GM21717 (cell line): ENCODE data around the gene MARCHF10.

ENCODE experiments used
- ATAC-seq: cut with Tn5 transposase; IDR thresholded peaks from one replicate; pipeline ENCODE4 v1.9.1; 2021; ENCODE audit warnings: mild to moderate bottlenecking, moderate library complexity; ENCODE audit not compliant: unreplicated experiment

Gene MARCHF10

DNA sequence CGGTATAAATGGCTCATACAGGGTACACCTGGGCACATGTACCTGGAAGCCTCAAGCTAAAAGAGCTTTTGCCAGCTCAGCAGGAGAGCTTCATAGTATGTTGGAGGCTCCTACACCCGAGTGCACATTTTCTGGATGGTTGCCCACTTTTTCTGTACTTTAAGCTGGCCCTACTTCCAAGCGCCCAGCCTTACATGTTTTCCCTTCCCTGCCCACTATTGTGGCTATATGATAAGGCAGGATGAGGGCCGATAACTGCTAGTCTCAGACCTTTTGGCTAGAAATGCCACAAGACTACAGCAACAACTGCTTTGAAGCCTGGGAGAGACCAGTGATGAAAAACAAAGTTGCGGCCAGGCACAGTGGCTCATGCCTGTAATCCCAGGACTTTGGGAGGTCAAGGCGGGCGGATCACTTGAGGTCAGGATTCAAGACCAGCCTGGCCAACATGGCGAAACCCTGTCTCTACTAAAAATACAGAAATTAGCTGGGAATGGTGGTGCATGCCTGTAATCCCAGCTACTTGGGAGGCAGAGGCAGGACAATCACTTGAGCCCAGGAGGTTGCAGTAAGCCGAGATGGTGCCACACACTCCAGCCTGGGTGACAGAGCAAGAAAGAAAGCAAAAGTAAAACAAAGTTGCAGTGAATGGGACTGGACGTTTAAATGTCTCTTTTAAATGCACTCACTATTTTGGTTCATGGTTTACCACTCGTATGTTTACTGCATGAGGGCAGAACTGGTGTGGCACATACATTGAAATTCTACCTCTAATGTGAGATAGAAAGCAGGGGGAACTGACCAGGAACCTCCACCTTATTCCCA, 14.2 kb upstream of the MARCHF10 start:
- no peak for ATAC-seq

DNA sequence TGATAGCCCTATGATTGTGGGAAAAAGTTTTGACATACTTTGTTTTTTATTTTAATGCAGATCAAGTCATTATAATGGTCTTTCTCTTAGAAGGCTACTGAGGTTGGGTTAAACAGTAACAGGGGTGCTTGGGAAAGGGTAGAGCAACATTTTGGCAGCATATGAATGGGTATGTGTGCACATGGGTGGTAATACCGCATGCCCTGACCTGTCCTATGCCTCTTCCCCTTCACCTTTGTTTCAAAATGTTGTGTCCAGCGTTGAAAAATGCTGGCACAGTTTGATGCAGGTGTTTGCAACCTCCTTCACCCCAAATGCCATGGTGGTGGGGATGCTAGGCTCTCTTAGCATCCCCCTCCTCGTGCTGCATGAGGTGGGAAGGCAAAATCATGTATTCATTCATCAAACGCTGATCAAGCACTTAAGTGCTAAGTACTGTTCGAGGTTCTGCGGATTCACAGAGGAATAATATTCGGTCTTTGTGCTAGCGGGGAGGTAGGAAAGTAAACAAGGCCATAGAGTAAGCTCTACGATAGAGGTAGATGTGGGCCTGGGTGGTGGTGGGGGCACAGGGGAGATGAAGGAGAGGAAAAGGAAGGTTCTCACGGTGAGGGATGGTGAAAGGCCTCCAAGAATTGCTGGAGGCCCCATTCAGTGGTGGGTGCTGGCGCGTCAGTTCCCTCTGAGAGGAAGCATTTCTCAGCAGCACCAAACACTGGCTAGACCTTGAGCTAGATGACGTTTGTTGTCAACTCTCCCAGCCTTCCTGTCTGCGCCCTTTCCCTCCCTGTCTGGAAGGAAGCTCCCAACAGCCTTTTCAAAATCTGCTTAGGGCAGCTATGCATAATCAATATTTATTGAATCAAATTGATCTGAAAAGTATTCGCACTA, 13.3 kb upstream of the MARCHF10 start:
- ATAC-seq: no peak

DNA sequence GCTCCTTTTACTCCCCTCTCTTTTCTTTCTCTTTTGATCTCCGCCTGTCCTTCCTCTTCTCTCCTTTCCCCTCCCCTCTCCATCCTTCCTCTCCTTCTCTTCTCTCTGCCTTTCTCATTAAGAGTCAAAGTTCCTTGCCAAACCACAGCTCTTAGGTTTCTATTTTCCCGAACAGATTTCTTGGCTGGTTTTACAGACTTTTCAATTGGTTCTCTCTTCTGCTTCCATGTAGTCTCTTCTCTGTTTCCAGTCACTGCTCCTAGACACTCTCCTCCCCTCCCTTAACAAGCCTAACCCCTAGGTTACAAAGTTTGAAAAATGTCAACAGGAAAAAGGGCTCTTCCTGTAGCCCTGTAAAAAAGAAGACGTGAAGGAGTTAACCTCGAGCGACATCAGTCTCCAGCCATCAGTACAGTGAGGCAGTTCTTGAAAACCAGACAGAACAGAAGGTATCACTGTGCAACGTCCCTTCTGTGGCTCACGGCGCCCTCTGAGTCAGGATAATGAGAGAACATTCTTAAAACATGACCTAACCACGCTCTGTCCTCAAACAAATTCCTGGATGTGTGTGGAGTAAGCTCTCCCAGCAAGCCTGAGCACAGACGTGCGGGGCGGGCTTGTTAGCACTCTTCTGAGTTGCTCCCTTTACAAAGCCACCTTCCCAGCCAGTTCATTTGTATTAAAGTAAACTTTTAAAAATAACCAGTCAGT, 11.6 kb upstream of the MARCHF10 start:
- no peak for ATAC-seq

DNA sequence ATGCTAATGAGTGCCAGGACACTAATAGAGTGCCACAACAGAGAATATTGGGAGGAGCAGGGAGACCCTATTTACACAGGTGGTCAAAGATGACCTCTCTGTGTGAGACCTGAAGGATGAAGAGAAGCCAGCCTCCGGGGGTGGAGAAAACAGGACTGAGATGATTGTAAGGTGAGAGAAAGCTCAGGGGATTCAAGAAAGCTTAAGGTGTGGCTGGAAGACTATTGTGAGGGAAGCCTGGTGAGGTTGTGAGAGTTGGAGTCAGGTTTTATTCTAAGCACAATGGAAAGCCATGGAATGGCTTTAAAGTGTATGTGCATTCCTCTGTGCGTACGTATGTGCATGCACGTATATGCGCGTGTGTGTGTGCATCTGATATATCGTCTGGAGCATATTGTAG, 10.4 kb upstream of the MARCHF10 start:
- ATAC-seq: no peak

DNA sequence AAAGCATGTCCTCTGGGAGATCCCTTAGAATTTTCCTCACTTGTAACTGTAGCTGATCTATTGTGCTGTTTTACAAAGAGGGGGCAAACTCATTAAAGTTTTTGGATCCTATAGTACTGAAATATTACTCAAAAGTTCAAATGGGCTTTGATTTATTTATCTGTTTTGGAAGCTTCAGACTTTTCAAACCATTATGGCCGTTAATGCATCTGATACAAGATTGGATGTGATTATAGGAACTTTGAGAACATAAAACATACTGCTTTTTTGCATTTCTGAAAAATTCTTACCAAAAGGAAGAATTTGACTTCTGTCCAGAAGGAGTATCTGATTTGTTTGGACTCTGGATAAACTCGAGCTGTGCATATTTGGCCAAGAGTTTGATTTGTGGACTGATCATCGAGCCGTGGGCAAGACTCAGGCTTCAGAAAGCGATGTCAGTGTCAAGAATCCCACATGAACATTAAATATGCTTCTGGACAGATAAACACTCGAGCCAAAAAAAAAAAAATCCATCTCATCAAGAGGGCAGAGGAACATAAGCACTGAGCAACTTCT, 8.2 kb upstream of the MARCHF10 start:
- no peak for ATAC-seq

DNA sequence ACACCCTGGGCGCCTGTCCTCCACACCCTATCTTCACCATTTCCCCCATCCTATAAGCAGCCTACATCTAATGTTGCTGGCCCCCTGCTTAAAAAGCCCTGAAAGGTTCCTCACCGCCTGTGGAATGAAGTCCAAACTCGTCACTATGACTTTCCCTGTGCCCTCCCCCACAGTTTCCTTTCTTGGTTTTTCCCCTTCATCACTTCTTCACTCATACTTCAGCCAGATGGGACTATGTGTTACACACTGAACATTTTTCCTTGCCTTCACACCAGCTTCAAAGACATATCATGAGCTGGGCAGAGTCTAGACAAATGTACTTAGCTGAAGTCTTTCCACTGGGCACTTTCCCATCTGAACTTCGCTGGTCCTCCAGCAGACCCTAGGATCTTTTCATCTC, 1.5 kb upstream of the MARCHF10 start:
- ATAC-seq: no peak

DNA sequence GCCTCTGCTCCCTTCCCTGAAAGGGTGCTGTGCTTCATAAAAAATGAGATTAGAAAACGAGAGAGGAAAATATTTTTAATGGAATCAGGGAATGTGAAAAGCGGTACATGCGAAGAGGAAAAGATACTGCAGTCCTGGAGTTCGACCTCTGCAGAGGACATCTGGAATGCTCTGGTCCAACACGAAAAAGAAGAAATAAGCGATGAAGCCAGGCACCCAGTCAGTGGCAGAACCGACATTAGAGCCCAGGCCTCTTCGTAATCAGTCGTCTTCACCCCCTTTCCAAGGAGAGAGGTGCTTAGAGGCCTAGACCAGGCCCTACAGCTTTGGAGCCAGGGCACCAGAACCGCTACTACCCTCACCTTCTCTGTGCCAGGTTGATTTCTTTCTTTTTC, 459 bp upstream of the MARCHF10 start:
- no peak for ATAC-seq

DNA sequence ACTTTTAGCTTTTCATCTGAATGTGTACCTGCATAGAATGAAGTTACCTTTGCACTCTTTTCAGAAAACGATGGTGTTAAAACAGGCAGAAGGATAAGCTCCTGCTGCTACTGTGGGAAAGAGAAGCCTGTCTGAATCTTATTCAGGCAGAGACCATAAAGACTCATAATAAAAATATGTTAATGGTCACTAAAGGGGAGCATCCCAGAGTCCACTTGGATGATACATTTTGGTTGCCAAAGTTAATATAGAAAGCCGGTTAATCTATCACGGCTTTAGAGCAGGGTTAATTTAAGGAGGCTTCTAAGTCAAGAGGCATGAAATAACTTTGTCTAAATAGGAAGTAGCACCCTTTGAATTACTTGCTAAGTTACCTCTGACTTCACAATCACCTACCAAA, 2.9 kb downstream of the MARCHF10 start:
- no peak for ATAC-seq

DNA sequence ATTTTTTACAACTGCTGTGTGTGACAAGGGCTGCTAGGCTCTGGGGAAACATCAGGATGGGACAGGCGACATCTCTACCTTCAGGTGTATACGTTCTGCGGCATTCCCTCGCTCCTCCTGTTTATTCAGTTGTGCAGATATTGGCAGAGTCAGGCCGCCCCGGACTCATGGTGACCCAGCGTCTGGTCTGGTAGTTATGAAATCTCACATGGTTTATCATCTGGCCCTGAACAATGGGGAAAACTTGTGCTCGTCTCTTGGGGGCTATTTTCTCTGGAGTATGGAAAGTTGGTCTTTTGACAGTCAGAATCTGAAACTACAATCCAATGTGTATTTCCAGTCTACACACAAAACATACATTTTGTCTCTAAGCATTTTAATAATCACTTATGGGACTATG, 3.3 kb downstream of the MARCHF10 start:
- ATAC-seq: no peak

DNA sequence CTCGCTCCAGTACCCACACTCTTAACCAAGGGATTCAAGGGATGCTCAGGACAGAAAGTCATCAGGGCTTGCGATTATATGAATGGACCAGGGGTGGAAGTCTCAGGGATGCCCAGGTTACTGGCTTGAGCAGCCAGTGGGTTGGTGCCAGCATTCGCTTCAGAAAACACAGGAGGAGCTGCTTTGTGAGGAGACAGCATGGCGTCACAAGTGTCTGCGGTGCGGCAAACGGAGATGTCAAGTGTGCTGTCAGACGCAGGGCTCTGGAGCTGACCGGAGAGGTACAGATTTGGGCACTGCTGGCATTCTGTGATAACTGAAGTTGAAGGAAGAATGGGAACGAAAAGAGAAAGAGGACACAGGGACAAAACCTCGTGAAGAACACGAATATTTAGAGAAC, 4.1 kb downstream of the MARCHF10 start:
- ATAC-seq: no peak

DNA sequence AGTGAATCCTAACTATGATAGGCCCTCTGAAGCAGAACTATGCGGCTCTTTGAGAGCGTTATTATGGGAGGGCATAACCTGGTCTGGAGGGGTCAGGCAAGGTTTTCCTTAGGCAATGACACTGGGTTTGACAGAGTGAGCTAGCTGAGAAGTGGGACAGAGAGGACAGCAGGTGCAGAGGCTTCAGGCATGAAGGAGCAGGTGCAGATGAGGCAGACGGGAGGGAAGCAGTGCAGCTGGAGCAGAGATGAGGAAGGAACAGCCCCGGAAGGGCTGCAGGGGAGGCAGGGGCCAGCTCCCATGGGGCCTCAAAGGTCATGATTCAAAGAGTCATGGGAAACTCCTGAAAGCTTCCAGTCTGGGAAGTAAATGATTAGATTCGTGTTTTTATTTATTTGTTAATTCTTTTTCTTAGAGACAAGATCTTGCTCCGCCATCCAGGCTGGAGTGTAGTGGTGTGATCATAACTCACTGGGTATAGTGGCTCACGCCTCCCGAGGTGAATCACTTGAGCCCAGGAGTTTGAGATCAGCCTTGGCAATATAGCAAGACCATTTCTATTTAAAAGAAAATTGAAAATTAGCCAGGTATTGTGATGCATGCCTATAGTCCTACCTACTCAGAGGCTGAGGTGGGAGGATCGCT, 5.4 kb downstream of the MARCHF10 start:
- no peak for ATAC-seq

DNA sequence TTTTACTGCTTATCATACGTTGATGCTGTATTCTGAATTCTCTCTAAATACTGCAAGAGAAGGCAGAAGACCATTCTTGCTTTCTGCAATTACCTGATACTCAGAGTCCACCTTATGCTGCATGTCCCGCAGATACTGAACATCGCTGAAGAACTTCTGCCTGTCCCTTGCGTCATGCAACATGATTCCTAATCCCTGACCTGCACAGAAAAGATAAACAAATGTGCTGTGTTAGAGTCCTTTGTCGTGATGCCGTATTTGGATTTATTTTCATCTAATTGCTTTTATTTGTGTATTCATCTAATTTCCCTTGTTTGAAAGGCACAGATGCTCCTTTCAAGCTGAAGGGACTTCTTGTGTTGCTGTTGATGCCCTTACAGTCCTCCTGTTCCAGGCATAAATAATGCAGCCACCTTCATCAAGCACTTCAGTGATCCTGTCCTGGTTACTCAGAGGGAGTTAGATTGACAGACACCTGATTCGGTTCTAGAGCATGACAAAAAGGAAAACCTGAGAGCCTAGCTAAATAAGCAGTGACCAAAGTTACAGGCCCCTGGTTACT, 6.5 kb downstream of the MARCHF10 start:
- no peak for ATAC-seq

DNA sequence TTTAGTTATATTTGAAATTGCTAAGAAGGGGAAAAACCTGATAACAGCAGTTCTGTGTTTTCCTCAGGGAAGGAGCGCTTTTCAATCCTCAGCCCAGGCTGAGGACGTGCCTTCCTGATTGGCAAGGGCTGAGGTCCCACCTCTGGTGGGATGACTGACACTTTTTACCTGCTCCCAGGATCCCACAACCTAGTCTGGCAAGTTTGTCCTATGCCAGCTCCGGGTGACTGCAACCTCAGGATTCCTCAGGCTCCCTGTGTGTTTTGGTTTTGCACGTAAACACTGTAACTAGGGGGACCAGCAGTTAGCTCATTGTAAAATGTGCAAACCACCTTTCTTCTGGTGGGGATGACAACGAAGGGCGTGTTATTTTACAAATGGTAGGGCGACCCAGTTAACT, 7.5 kb downstream of the MARCHF10 start:
- ATAC-seq: no peak

DNA sequence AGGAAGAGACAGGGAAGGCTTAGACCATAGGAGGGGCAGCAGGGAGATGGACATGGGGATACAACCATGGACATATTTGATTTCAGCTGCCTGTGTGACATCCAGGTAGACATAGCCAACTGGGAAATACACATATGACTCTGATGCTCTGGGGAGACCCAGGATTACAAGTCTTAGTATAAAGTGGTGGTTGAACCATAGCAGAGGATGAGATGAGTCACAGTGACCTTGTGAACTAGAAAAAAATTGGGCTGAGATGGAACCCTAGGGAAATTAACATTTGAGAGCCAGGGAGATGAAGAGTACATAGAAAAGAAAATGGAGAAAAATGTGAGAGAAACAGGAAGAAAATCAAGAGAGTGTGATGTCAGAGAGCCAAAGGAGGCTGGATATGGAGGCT, 10.2 kb downstream of the MARCHF10 start:
- no peak for ATAC-seq

DNA sequence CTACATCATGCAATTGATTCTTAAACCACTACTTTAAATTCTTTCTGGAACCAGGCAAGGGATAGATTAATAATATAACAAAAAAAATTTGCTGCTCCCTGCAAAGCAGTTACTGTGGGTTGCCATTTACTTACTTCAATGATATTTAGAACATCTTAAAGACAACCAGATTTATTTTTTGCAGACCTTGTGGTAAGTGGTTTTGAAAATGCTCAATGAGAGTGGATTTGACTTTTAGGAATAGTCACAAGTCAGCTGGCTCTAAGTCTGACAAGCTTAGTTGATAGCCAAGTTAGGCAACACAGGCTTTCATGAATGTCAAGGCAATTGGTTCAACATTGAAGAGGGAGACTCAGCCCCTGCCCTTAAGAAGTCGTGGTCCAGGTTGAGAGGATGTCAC, 11.8 kb downstream of the MARCHF10 start:
- ATAC-seq: no peak

DNA sequence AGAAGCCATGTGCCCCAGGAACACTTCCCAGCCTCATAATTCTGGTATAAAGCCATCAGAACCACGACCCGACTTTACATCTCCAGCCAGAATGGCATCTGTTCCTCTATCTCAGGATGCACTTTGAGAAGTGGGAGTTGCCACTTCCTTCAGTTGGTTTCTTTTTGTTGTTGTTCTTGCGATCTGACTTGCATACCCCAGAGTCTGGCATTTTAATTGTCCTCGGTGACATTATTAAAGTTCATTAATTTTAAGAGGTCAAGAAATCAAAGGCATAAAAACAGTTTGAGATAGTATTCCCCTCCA, 13.5 kb downstream of the MARCHF10 start:
- no peak for ATAC-seq

DNA sequence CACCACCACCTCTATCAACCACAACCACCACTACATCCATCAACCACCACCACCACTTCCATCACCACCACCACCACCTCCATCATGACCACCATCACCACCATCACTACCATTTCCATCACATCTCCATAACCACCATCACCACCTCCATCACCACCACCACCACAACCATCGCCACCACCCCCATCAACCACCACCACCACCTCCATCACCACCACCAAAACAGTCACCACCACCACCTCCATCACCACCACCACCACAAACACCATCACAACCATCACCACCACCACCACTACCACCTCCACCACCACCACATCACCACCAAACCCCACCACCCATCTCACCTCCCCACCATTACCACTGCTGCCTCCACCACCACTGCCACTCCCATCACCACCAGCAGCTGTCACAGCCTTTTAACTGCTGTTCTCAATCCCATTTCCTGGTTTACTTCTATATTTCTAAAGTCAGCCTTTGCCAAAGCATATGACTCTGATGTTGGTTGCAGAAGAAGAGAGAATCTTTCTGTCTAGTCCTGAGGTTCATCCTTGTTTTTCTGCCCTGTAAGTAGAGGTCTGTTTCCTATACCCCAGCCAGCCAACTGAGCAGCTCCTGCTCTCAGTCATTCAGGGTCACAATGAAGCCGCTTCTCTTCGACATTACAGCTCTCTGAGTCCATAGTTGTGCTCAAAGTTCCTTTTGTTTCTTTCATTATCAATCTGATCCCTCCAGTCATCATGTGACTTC, 14.0 kb downstream of the MARCHF10 start:
- ATAC-seq: no peak

DNA sequence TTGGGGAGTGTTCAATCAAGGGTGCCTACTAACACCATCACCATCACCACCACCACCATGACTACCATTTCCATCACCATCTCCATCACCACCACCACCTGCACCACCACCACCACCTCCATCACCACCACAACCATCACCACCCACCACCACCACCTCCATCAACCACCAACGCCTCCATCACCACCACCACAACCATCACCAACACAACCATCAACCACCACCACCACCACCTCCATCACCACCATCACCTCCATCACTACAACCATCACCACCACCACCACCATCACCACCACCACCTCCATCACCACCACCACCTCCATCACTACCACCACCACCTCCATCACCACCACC, 15.7 kb downstream of the MARCHF10 start:
- no peak for ATAC-seq

DNA sequence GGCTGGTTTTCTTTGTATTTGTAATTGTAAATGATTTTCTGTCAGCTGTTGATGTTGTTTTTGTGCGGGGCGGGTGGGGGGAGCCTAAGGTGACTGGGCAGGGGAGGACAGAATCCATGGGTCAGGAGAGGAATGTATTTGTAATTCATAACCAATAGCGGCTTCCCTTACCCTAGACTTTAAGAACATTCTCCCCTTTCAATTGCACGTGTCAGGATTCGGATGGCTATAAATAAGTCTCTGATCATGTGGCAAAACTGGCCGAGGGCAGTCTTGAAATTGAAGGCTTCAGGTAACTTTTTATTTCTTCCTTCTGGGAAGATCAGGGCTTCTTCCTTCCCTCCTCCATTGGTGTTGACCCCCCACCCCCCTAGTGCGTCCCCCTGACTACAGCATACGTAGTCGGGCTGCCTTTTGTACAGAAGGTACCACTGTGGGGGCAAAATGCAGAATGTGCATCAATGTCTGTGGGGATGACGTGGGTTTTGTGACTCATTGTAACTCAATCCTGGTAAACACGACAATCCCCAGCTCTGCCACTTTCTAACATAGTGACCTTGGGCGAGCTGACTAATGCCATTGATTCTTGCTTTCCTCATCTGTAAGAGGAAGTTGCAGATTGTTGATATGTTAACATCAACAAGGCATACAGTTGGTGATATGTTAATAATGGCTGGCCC, 16.2 kb downstream of the MARCHF10 start:
- no peak for ATAC-seq
